Mucosa of gallbladder (tissue), 1 donor: ENCODE measurements around the gene OGDHL. TPM values are rescaled to one million over a fixed set of nuclear protein-coding genes. Genes with fewer than 3 reads are reported as not detected.
A peak's percentile ranks its signal among the peaks of the same experiment; 100 is the strongest.
"Not testable (repeated sequence)": the region's sequence is repeated elsewhere in the genome, so short reads cannot be mapped to it uniquely, and the experiment has no call there.

Experiments
- DNase-seq: peaks from one replicate; pipeline ENCODE4 v3.0.0-alpha.2; 2020; ENCODE audit warnings: low spot score
- total RNA-seq: library from RNA; stranded (reverse); gene quantifications from one replicate; pipeline ENCODE4 v1.2.1, GENCODE V29; 2021
- donor health status: DM: no; HTN: no; CAD: no.

The OGDHL gene
- total RNA-seq, 1 donor from 2014 or later, result 5.3 TPM

GRCh38 chr10:49739426-49739825 is 22.7 kb downstream of the OGDHL start:
- peak; percentile 8 for DNase-seq

- DNase-seq, result peak; percentile 8
These were observed 23.3 kb downstream of the OGDHL start for GRCh38 chr10:49738616-49739360.

GRCh38 chr10:49737474-49738201 is 24.5 kb downstream of the OGDHL start:
- no peak for DNase-seq

- DNase-seq, result no peak
These were observed 25.5 kb downstream of the OGDHL start for GRCh38 chr10:49736564-49737113.

GRCh38 chr10:49735848-49736563 is 26.1 kb downstream of the OGDHL start:
- peak; percentile 9 for DNase-seq

GRCh38 chr10:49735161-49735560 is 27.0 kb downstream of the OGDHL start:
- no peak for DNase-seq

GRCh38 chr10:49734676-49735075 is 27.4 kb downstream of the OGDHL start:
- no peak for DNase-seq

GRCh38 chr10:49733866-49734265 is 28.3 kb downstream of the OGDHL start:
- DNase-seq, result no peak

- no peak for DNase-seq
These were observed 35.5 kb downstream of the OGDHL start for GRCh38 chr10:49726593-49726992.

- not testable (repeated sequence) for DNase-seq
These were observed 47.0 kb downstream of the OGDHL start for GRCh38 chr10:49715157-49715556.

GRCh38 chr10:49713266-49713665 is 48.9 kb downstream of the OGDHL start:
- DNase-seq, result no peak

- no peak for DNase-seq
These were observed 50.6 kb downstream of the OGDHL start for GRCh38 chr10:49711481-49711880.

GRCh38 chr10:49710966-49711365 is 51.2 kb downstream of the OGDHL start:
- DNase-seq, result no peak

GRCh38 chr10:49709934-49710333 is 52.2 kb downstream of the OGDHL start:
- no peak for DNase-seq

GRCh38 chr10:49707585-49707984 is 54.5 kb downstream of the OGDHL start:
- no peak for DNase-seq

GRCh38 chr10:49700997-49701396 is 61.1 kb downstream of the OGDHL start:
- DNase-seq, result no peak

GRCh38 chr10:49700211-49700610 is 61.9 kb downstream of the OGDHL start:
- no peak for DNase-seq

- no peak for DNase-seq
These were observed 63.4 kb downstream of the OGDHL start for GRCh38 chr10:49698679-49699078.

- no peak for DNase-seq
These were observed 65.8 kb downstream of the OGDHL start for GRCh38 chr10:49696311-49696710.

- no peak for DNase-seq
These were observed 67.7 kb downstream of the OGDHL start for GRCh38 chr10:49694466-49694865.

GRCh38 chr10:49691588-49691987 is 70.5 kb downstream of the OGDHL start:
- DNase-seq, result no peak

- DNase-seq, result no peak
These were observed 71.3 kb downstream of the OGDHL start for GRCh38 chr10:49690698-49691356.
